Nephron (organoid): ENCODE results near the gene ANGPTL8.

ENCODE experiments used
- H3K27ac Mint-ChIP-seq, 3 experiments: 2 replicates each; pipeline ENCODE4 v1.8.0; 2020; ENCODE audit warnings: mixed read lengths in 3 of 3, mild to moderate bottlenecking in 2 of 3, moderate library complexity in 1 of 3
- H3K27me3 Mint-ChIP-seq: 2 replicates; pipeline ENCODE4 v1.8.0; 2021; ENCODE audit warnings: low read depth, mild to moderate bottlenecking, moderate library complexity, mixed read lengths
- H3K36me3 Mint-ChIP-seq: 2 replicates; pipeline ENCODE4 v1.8.0; 2020; ENCODE audit warnings: low read depth, mixed read lengths
- H3K4me1 Mint-ChIP-seq: 2 replicates; pipeline ENCODE4 v1.8.0; 2020; ENCODE audit warnings: mixed read lengths
- H3K4me3 Mint-ChIP-seq, 3 experiments: 2 replicates each; pipeline ENCODE4 v1.8.0; 2020; ENCODE audit warnings: mild to moderate bottlenecking in 3 of 3, mixed read lengths in 3 of 3, moderate library complexity in 2 of 3
- H3K9me3 Mint-ChIP-seq: 2 replicates; pipeline ENCODE4 v1.8.0; 2020; ENCODE audit warnings: mixed read lengths
- TF ChIP-seq, protein P1 (sequence below), 3 experiments: fragments of 200-600 bp; sonication (generic); IDR thresholded peaks; one replicate each; pipeline ENCODE4 v1.5.0; 2021; ENCODE audit warnings: antibody characterized with exemption in 3 of 3; ENCODE audit not compliant: unreplicated experiment in 3 of 3

The ANGPTL8 gene

DNA sequence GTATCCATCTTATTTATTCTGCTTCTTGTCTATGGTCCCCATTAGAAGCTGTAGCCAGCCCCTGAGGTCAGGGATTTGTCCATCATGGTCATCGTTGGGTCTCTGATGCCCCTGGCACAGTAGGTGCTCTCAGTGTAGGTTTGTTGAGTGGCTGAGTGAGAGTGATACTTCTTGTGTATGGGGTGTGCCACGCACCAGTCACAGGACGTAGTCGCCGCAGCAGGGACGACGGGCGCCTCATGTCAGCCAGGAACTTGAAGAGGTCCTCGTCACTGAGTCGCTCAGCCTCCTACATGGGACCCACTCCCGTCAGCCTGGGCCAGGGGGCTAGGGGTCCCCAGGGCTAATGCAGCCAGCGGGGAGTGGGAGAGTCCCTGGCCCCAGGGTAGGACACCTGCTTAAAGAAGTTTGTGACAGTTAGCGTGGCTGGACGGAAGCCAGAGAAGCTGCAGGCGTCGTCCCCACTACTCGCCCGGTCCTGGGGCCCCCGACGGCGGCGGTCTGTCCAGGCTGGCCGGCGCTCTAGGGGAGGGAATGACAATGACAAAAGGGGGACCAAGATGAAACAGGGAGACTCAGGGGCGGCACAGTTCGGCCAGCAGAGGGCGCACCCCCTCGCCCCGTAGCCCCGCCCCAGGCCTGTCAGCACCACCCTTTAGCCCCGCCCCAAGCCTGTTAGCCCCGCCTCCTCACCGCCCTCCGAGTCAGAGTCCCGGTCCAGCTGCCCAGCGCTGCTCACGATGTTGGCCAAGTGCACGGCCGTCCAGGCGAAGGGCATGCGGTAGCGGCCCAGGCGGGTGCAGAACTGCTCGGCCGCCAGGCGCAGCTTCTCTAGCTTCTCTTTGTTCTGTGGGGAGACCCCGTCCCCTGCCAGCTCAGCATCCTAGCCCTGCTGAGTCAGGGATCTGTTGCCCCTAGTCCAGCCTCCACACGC lies 3.7 kb downstream of the ANGPTL8 start:
- TF ChIP-seq, protein P1, sequence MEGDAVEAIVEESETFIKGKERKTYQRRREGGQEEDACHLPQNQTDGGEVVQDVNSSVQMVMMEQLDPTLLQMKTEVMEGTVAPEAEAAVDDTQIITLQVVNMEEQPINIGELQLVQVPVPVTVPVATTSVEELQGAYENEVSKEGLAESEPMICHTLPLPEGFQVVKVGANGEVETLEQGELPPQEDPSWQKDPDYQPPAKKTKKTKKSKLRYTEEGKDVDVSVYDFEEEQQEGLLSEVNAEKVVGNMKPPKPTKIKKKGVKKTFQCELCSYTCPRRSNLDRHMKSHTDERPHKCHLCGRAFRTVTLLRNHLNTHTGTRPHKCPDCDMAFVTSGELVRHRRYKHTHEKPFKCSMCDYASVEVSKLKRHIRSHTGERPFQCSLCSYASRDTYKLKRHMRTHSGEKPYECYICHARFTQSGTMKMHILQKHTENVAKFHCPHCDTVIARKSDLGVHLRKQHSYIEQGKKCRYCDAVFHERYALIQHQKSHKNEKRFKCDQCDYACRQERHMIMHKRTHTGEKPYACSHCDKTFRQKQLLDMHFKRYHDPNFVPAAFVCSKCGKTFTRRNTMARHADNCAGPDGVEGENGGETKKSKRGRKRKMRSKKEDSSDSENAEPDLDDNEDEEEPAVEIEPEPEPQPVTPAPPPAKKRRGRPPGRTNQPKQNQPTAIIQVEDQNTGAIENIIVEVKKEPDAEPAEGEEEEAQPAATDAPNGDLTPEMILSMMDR (IDR thresholded peaks at IDR 0.05; ENCODE audit: unreplicated experiment in 3 of 3): peak; percentile 74 to 89 (median 81)
- Mint-ChIP-seq H3K27ac (peak overlapping the region in 2 of 3 experiments; percentile 23 to 44), H3K4me1 (peaks cover 15% of the 10 kb centered on the region), H3K4me3 (peak overlapping the region in 1 of 3 experiments; percentile 12), H3K36me3 (peaks cover 24% of the 10 kb centered on the region), H3K9me3 (no peaks in the 10 kb centered on the region), H3K27me3 (no peaks in the 10 kb centered on the region)

GRCh38 chr19:11243798-11244169 lies 4.4 kb downstream of the ANGPTL8 start:
- peaks cover 26% of the 10 kb centered on the region for H3K36me3 Mint-ChIP-seq
- no peaks in the 10 kb centered on the region for H3K9me3 Mint-ChIP-seq
- no peaks in the 10 kb centered on the region for H3K27me3 Mint-ChIP-seq
- H3K4me3 Mint-ChIP-seq: peak overlapping the region in 1 of 3 experiments; percentile 12
- TF ChIP-seq, protein P1 (IDR thresholded peaks at IDR 0.05; ENCODE audit: unreplicated experiment in 3 of 3): no peak
- H3K4me1 Mint-ChIP-seq: peaks cover 18% of the 10 kb centered on the region
- peak overlapping the region in 2 of 3 experiments; percentile 23 to 44 for H3K27ac Mint-ChIP-seq

DNA sequence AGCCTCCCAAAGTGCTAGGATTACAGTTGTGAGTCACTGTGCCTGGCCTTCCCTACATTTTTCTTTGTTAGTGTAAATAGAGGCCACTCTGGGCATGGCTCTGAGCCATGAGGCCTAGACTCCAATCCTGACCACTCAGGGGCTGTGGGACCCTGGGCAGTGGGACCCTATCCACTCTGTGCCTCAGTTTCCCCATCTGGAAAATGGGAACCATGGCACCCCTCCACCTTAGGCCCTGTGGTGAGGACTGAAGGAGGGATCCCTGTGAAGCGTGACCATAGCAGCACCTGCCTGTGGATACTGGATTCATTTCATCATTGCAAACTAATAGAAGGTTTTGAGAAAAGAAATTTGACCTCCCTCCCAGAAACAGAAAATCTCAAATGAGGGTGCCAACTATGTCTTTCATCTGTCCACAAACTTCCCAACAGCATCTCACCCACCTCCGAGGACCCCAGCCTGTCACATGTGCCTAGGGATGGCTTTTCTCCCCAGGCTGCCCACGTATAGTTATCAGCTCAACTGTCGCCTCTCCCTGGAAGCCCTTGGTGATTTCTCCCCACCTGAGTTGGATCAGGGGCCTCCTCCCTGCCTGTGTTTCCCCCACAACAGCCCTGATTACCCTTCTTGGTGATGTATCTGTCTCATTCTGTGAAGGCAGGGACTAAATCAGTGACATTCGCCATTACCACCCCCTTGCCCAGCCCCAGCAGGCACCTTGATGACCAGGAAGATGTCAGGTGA lies 5.6 kb downstream of the ANGPTL8 start:
- Mint-ChIP-seq H3K27me3 (no peaks in the 10 kb centered on the region), H3K27ac (no peak overlapping the region), H3K9me3 (no peaks in the 10 kb centered on the region), H3K4me3 (no peak overlapping the region), H3K36me3 (peaks cover 23% of the 10 kb centered on the region), H3K4me1 (peaks cover 18% of the 10 kb centered on the region)
- TF ChIP-seq, protein P1 (IDR thresholded peaks at IDR 0.05; ENCODE audit: unreplicated experiment in 3 of 3): no peak

DNA sequence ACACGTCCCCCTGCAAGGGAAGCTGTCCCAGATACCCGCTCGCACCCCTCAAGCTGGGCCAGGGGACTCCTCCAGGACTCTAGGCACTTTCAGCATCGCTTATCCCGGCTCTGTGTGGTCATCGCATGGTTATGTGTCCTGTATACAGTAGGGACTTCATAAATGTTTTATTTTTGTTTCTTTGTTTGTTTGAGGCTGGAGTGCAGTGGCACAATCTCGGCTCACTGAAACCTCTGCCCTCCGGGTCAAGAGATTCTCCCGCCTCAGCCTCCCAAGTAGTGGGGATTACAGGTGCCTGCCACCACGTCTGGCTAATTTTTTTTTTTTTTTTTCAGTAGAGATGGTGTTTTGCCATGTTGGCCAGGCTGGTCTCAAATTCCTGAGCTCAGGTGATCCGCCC lies 7.5 kb downstream of the ANGPTL8 start:
- H3K4me3 Mint-ChIP-seq: no peak overlapping the region
- H3K27ac Mint-ChIP-seq: peak overlapping the region in 2 of 3 experiments; percentile 28 to 47
- no peaks in the 10 kb centered on the region for H3K27me3 Mint-ChIP-seq
- TF ChIP-seq, protein P1 (IDR thresholded peaks at IDR 0.05; ENCODE audit: unreplicated experiment in 3 of 3): no peak
- no peaks in the 10 kb centered on the region for H3K9me3 Mint-ChIP-seq
- H3K4me1 Mint-ChIP-seq: peaks cover 18% of the 10 kb centered on the region
- peaks cover 28% of the 10 kb centered on the region for H3K36me3 Mint-ChIP-seq

DNA sequence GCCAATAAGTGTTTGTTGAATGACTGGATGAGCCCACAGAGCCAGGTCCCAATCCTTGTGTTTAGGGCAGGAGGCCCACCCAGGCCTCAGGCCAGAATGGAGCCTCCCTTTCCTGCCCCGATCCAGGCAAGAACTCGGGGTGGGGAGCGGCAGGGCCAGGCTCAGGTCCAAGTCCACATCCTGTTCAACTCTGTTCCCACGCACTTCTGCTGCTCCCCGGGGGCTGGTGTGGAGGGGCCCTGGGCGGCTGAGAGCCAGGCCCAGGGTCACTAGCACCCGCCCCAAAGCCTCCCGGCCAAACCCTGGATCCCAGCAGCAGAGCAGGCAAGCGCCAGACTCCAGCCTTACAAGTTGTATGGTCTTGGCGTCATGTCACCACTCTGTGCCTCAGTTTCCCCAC lies 8.0 kb downstream of the ANGPTL8 start:
- H3K27ac Mint-ChIP-seq: peak overlapping the region in 1 of 3 experiments; percentile 66
- peaks cover 28% of the 10 kb centered on the region for H3K36me3 Mint-ChIP-seq
- H3K4me3 Mint-ChIP-seq: no peak overlapping the region
- H3K4me1 Mint-ChIP-seq: peaks cover 18% of the 10 kb centered on the region
- no peaks in the 10 kb centered on the region for H3K9me3 Mint-ChIP-seq
- no peaks in the 10 kb centered on the region for H3K27me3 Mint-ChIP-seq
- TF ChIP-seq, protein P1 (IDR thresholded peaks at IDR 0.05; ENCODE audit: unreplicated experiment in 3 of 3): no peak
